ENCODE data around the gene TMEM220. TPM values are rescaled to one million over a fixed set of nuclear protein-coding genes. Genes with fewer than 3 reads are reported as not detected.
"Not testable (repeated sequence)": the region's sequence is repeated elsewhere in the genome, so short reads cannot be mapped to it uniquely, and the experiment has no call there.

The TMEM220 gene
- total RNA-seq, 1 donor from 2014 or later: 0.56 TPM

DNA sequence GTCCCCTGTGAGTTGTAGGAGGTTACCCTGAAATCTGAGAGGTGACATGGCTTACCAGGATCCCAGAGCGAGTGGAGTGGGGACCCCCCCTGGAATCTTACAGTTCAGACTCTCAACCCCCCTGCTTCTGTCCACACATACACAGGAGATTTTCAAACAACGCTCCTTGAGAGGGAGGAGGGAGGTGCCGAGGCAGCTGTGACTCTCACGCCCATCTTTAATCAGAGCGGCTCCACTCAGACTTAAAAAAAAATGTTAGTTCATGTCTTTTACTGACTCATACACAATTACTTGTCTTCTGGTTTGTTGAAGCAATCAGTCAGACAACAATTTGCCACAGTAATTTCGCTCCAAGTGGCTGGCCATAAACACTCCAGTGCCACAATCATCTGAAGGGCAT lies 15.4 kb upstream of the TMEM220 start:
- intact Hi-C loops (cut with micrococcal nuclease): no loop called here
- Mint-ChIP-seq H3K27ac (no peak overlapping the region), H3K4me1 (peaks cover 4% of the 10 kb centered on the region), H3K9me3 (no peaks in the 10 kb centered on the region), H3K4me3 (no peak overlapping the region), H3K36me3 (ENCODE audit: low read depth) (no peaks in the 10 kb centered on the region), H3K27me3 (peaks cover 16% of the 10 kb centered on the region)
- no peak for DNase-seq

GRCh38 chr17:10744501-10745000 lies 14.7 kb upstream of the TMEM220 start:
- H3K9me3 Mint-ChIP-seq: no peaks in the 10 kb centered on the region
- H3K4me1 Mint-ChIP-seq: peaks cover 4% of the 10 kb centered on the region
- intact Hi-C loops (cut with micrococcal nuclease): no loop called here
- H3K27ac Mint-ChIP-seq: no peak overlapping the region
- H3K36me3 Mint-ChIP-seq (ENCODE audit: low read depth): no peaks in the 10 kb centered on the region
- H3K27me3 Mint-ChIP-seq: peaks cover 17% of the 10 kb centered on the region
- DNase-seq: peak; percentile 61
- no peak overlapping the region for H3K4me3 Mint-ChIP-seq

GRCh38 chr17:10743316-10744009 lies 13.6 kb upstream of the TMEM220 start:
- intact Hi-C loops (cut with micrococcal nuclease): no loop called here
- H3K27me3 Mint-ChIP-seq: peaks cover 21% of the 10 kb centered on the region

GRCh38 chr17:10742431-10742830 lies 12.6 kb upstream of the TMEM220 start:
- Mint-ChIP-seq H3K4me3 (no peak overlapping the region), H3K27ac (no peak overlapping the region), H3K27me3 (peaks cover 22% of the 10 kb centered on the region), H3K9me3 (no peaks in the 10 kb centered on the region), H3K36me3 (ENCODE audit: low read depth) (no peaks in the 10 kb centered on the region), H3K4me1 (peaks cover 4% of the 10 kb centered on the region)
- no peak for DNase-seq
- intact Hi-C loops (cut with micrococcal nuclease): no loop called here

More at GRCh38 chr17:10743316-10744009, 13.6 kb upstream of the TMEM220 start:
- no peak overlapping the region for H3K27ac Mint-ChIP-seq
- H3K4me1 Mint-ChIP-seq: peaks cover 4% of the 10 kb centered on the region
- H3K4me3 Mint-ChIP-seq: no peak overlapping the region
- no peaks in the 10 kb centered on the region for H3K9me3 Mint-ChIP-seq
- H3K36me3 Mint-ChIP-seq (ENCODE audit: low read depth): no peaks in the 10 kb centered on the region
- no peak for DNase-seq

GRCh38 chr17:10741416-10742135 lies 11.8 kb upstream of the TMEM220 start:
- H3K27ac Mint-ChIP-seq: no peak overlapping the region
- peaks cover 7% of the 10 kb centered on the region for H3K4me1 Mint-ChIP-seq
- no peak overlapping the region for H3K4me3 Mint-ChIP-seq
- H3K9me3 Mint-ChIP-seq: no peaks in the 10 kb centered on the region
- H3K36me3 Mint-ChIP-seq (ENCODE audit: low read depth): no peaks in the 10 kb centered on the region
- peaks cover 21% of the 10 kb centered on the region for H3K27me3 Mint-ChIP-seq
- no peak for DNase-seq
- intact Hi-C loops (cut with micrococcal nuclease): no loop called here

- no peak for DNase-seq
- H3K27me3 Mint-ChIP-seq: peaks cover 24% of the 10 kb centered on the region
- H3K27ac Mint-ChIP-seq: no peak overlapping the region
- H3K4me3 Mint-ChIP-seq: no peak overlapping the region
- H3K9me3 Mint-ChIP-seq: no peaks in the 10 kb centered on the region
- no peaks in the 10 kb centered on the region for H3K36me3 Mint-ChIP-seq (ENCODE audit: low read depth)
- peaks cover 3% of the 10 kb centered on the region for H3K4me1 Mint-ChIP-seq
- intact Hi-C loops (cut with micrococcal nuclease): no loop called here
These were observed 9.6 kb upstream of the TMEM220 start for GRCh38 chr17:10739386-10739785.

DNA sequence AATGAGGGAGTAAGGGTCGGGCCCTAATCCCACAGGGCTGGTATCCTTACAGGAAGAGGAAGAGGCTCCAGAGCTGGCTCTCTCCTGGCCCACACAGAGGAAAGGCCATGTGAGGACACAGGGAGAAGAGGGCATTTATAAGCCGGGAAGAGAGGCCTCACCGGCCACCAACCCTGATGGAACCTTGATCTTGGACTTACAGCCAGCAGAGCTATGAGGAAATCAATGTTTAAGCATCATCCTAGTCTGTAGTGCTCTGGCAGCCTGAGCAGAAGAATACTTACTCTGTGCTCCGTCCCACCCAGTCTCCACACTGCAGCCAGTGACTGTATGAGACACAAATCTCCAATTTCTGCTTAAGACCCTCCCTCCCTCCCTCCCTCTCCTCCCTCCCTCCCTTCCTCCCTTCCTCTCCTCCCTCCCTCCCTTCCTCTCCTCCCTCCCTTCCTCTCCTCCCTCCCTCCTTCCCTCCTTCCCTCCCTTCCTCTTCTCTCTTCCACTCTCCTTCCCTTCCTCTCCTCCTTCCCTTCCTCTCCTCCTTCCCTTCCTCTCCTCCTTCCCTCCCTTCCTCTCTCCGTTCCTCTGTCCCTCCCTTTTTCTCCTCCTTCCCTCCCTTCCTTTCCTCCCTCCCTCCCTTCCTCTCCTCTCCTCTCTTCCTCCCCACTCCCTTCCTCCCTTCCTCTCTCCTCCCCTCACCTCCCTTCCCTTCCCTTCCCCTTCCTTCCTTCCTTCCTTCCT lies 8.9 kb upstream of the TMEM220 start:
- no peak for DNase-seq
- Mint-ChIP-seq H3K9me3 (no peaks in the 10 kb centered on the region), H3K36me3 (ENCODE audit: low read depth) (no peaks in the 10 kb centered on the region), H3K27ac (no peak overlapping the region), H3K27me3 (peaks cover 23% of the 10 kb centered on the region), H3K4me1 (peaks cover 3% of the 10 kb centered on the region), H3K4me3 (no peak overlapping the region)
- intact Hi-C loops (cut with micrococcal nuclease): no loop called here

DNA sequence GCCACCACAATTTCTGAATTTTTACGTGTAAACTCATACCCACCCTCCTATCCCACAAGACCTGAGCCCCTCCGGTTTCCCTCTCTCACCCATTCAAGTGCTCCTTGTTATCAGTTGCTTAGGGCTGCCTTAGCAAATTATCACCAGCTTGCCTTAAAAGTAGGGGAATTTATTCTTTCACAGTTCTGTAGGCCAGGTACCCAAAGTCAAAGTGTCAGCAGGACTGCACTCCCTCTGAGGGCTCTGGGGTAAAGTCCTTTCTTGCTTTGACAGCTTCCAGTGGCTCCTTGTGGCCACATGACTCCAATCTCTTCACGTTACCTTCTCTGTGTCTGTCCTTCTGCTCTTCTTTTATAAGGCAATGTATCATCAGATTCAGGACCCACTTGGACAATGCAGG lies 7.9 kb upstream of the TMEM220 start:
- Mint-ChIP-seq H3K27ac (no peak overlapping the region), H3K36me3 (ENCODE audit: low read depth) (no peaks in the 10 kb centered on the region), H3K4me1 (peaks cover 3% of the 10 kb centered on the region), H3K4me3 (no peak overlapping the region), H3K9me3 (no peaks in the 10 kb centered on the region), H3K27me3 (peaks cover 24% of the 10 kb centered on the region)
- intact Hi-C loops (cut with micrococcal nuclease): loop anchor here (1.0 kb wide), 1 partner anchor 108 kb away; no protein-coding TSS in a partner anchor
- DNase-seq: no peak

DNA sequence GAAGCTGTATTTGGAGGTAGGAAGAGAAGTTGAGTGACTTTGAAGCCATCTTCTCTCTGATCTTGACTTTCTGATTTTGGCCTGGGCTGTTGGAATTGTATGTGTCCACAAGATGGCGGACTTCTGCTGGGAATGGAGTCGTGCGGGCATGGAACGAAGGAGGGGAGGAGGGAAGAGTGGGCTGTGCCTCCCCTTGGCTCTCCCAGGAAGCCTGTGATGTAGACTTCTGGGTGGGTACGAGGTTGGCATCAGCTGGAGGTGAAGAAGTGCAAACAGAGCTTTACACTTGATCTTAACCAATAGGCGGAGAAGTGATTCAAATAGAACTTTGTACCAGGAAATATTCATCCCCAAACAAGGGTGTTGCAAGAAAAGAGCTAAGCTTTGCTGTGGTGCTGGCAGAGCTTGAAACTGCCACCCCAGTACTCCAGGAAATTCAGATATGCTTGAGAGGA lies 7.4 kb upstream of the TMEM220 start:
- Mint-ChIP-seq H3K27me3 (peaks cover 24% of the 10 kb centered on the region), H3K9me3 (no peaks in the 10 kb centered on the region), H3K4me3 (no peak overlapping the region), H3K27ac (no peak overlapping the region), H3K36me3 (ENCODE audit: low read depth) (no peaks in the 10 kb centered on the region), H3K4me1 (peaks cover 3% of the 10 kb centered on the region)
- intact Hi-C loops (cut with micrococcal nuclease): loop anchor here (1.0 kb wide), 1 partner anchor 108 kb away; no protein-coding TSS in a partner anchor
- peak; percentile 71 for DNase-seq

GRCh38 chr17:10735821-10736220 lies 6.0 kb upstream of the TMEM220 start:
- H3K9me3 Mint-ChIP-seq: no peaks in the 10 kb centered on the region
- no peaks in the 10 kb centered on the region for H3K36me3 Mint-ChIP-seq (ENCODE audit: low read depth)
- no peak for DNase-seq
- H3K4me3 Mint-ChIP-seq: no peak overlapping the region
- H3K27ac Mint-ChIP-seq: no peak overlapping the region
- H3K4me1 Mint-ChIP-seq: peaks cover 6% of the 10 kb centered on the region
- peaks cover 21% of the 10 kb centered on the region for H3K27me3 Mint-ChIP-seq
- intact Hi-C loops (cut with micrococcal nuclease): no loop called here

GRCh38 chr17:10735251-10735650 lies 5.4 kb upstream of the TMEM220 start:
- no peak for DNase-seq
- H3K36me3 Mint-ChIP-seq (ENCODE audit: low read depth): no peaks in the 10 kb centered on the region
- H3K4me1 Mint-ChIP-seq: peaks cover 9% of the 10 kb centered on the region
- intact Hi-C loops (cut with micrococcal nuclease): no loop called here
- H3K9me3 Mint-ChIP-seq: no peaks in the 10 kb centered on the region
- H3K4me3 Mint-ChIP-seq: no peak overlapping the region
- no peak overlapping the region for H3K27ac Mint-ChIP-seq
- H3K27me3 Mint-ChIP-seq: peaks cover 22% of the 10 kb centered on the region

GRCh38 chr17:10733666-10734065 lies 3.8 kb upstream of the TMEM220 start:
- Mint-ChIP-seq H3K4me1 (peaks cover 12% of the 10 kb centered on the region), H3K9me3 (no peaks in the 10 kb centered on the region), H3K4me3 (no peak overlapping the region), H3K27ac (no peak overlapping the region), H3K27me3 (peaks cover 17% of the 10 kb centered on the region), H3K36me3 (ENCODE audit: low read depth) (no peaks in the 10 kb centered on the region)
- intact Hi-C loops (cut with micrococcal nuclease): no loop called here
- DNase-seq: no peak

DNA sequence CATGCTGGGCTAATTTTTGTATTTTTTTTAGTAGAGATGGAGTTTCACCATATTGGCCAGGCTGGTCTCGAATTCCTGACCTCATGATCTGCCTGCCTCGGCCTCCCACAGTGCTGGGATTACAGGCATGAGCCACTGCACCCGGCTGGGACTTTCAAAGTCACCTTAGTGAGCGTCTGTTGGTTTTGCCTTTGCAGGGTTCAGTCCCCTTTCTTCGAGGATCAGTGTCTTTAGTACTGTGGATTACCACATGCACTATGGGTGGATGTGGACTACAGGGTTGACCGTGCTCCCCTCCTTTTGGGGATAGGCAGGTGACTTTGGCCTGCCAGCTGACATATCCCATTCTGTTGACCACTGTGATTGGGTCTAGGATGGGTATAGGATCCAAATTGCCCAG lies 2.3 kb upstream of the TMEM220 start:
- H3K27ac Mint-ChIP-seq; intact Hi-C loops (cut with micrococcal nuclease); H3K36me3 Mint-ChIP-seq (ENCODE audit: low read depth); H3K9me3 Mint-ChIP-seq; H3K4me3 Mint-ChIP-seq; DNase-seq: not testable (repeated sequence)
- peaks cover 14% of the 10 kb centered on the region for H3K4me1 Mint-ChIP-seq
- H3K27me3 Mint-ChIP-seq: peaks cover 12% of the 10 kb centered on the region

DNA sequence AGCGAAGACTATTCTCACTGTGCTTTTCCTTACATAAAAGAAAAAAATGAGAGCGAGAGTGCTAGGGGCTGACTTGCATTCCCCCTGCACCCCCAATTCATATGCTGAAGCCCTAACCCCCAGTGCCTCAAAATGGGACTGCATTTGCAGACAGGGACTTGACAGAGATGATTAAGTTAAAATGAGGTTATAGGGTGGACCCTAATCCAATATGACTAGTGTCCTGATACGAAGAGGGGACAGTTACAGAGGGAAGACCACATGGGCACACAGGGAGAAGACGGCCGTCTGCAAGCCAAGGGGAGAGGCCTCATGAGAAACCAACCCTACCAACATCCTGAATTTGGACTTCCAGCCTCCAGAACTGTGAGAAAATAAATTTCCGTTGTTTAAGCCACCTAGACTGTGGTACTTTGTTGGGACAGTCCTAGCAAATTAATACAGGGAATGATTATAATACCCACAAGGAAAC lies 1.6 kb upstream of the TMEM220 start:
- H3K4me3 Mint-ChIP-seq: no peak overlapping the region
- no peaks in the 10 kb centered on the region for H3K9me3 Mint-ChIP-seq
- intact Hi-C loops (cut with micrococcal nuclease): no loop called here
- H3K27me3 Mint-ChIP-seq: peaks cover 11% of the 10 kb centered on the region
- H3K4me1 Mint-ChIP-seq: peaks cover 14% of the 10 kb centered on the region
- no peak for DNase-seq
- H3K36me3 Mint-ChIP-seq (ENCODE audit: low read depth): no peaks in the 10 kb centered on the region
- H3K27ac Mint-ChIP-seq: no peak overlapping the region

All from activated CD4-positive, alpha-beta T cell treated with anti-CD3 and anti-CD28 coated beads, Interleukin-2, amount 10 ng/mL, durations not matched to agents 24 days and 14 days (primary cell).